Heart right ventricle (tissue), 16 donors: Measurements from ENCODE around the gene SDK2. TPM values are rescaled to one million over a fixed set of nuclear protein-coding genes. Genes with fewer than 3 reads are reported as not detected.

ENCODE experiments used
- ATAC-seq, 8 donors: fragments of 200-7000 bp; cut with Tn5 transposase; one replicate each; pipeline ENCODE4 v1.9.1; 2020; ENCODE audit warnings: mild to moderate bottlenecking in 8 of 8, moderate library complexity in 8 of 8, moderate number of reproducible peaks in 1 of 8
- DNase-seq, 2 donors: peaks; one replicate each; pipeline ENCODE4 v3.0.0-alpha.2; 2020
- H3K27ac ChIP-seq, 10 donors: fragments of 200-600 bp; sonication (generic) in 2 of 10; one replicate each; pipeline versions ENCODE4 v1.5.0 to v1.8.0; 2020 to 2022; ENCODE audit warnings: mild to moderate bottlenecking in 3 of 10
- H3K27me3 ChIP-seq, 7 donors: fragments of 200-600 bp; one replicate each; pipeline ENCODE4 v1.8.0; 2021 to 2022; ENCODE audit warnings: mild to moderate bottlenecking in 2 of 7
- H3K36me3 ChIP-seq, 9 donors: fragments of 200-600 bp; sonication (generic) in 1 of 9; one replicate each; pipeline versions ENCODE4 v1.5.0 to v1.8.0; 2020 to 2022; ENCODE audit warnings: mild to moderate bottlenecking in 2 of 9
- H3K4me1 ChIP-seq, 9 donors: fragments of 200-600 bp; sonication (generic) in 1 of 9; one replicate each; pipeline versions ENCODE4 v1.5.0 to v1.8.0; 2020 to 2022; ENCODE audit warnings: mild to moderate bottlenecking in 4 of 9
- H3K4me3 ChIP-seq, 10 donors: fragments of 200-600 bp; sonication (generic) in 2 of 10; one replicate each; pipeline versions ENCODE4 v1.5.0 to v1.8.0; 2020 to 2022; ENCODE audit warnings: mild to moderate bottlenecking in 7 of 10, moderate library complexity in 2 of 10
- H3K9me3 ChIP-seq, 11 donors: fragments of 200-600 bp in 10 of 11; sonication (generic) in 2 of 11; one replicate each; pipeline versions ENCODE4 v1.5.0 to v1.8.0; 2013 to 2022; ENCODE audit warnings: mild to moderate bottlenecking in 2 of 11, control low read depth in 1 of 11, moderate library complexity in 1 of 11
- WGBS, 2 donors: extraction: QIAGEN DNeasy Blood & Tissue Kit; methylation state at CpG; one replicate each; pipeline ENCODE4 v1.1.7; 2013; ENCODE audit warnings: inconsistent platforms in 1 of 2; 5-methylcytosine and 5-hydroxymethylcytosine counted together
- intact Hi-C, 10 donors: fragments of 100-400 bp; cut with DNase I; formaldehyde crosslinking; loops; one replicate each; pipeline versions ENCODE4 v1.11.1 to v1.14.2; 2022
- polyA plus RNA-seq, 2 donors: library from polyadenylated mRNA; stranded (reverse); fragments of 200-250 nt; gene quantifications; one replicate each; pipeline ENCODE4 v1.2.3, GENCODE V29; 2013
- total RNA-seq, 10 donors: library from RNA; stranded (reverse); fragmentation: NEBNext Ultra II Directional in 3 of 10; extraction: Animal tissue kit (Norgen Biotek cat#: 25700) in 3 of 10; gene quantifications; one replicate each; pipeline versions ENCODE4 v1.2.1 to v1.2.4, GENCODE V29; 2021 to 2023
- TF ChIP-seq, protein P1 (sequence below), 9 donors: fragments of 200-600 bp; sonication (generic) in 2 of 9; IDR thresholded peaks; one replicate each; pipeline versions ENCODE4 v1.5.0 to v1.8.0; 2021 to 2022; ENCODE audit warnings: antibody characterized with exemption in 9 of 9, mild to moderate bottlenecking in 5 of 9, moderate library complexity in 1 of 9
- donor health status: Arrhythmogenic right ventricular cardiomyopathy.
- donor health status: ischemic (EF 13 %, LVEDD 7.1; RV severe dilation, severe dysfunction).
- donor health status: healthy with polysubstance abuse.
- donor health status: DM: no; HTN: yes; CAD: no.
- donor health status: DM: no; HTN: no; CAD: no.
- donor health status: ischemic (EF 25% LVEDD 6.9; RV normal size, moderate dysfunction).
- donor health status: ischemic (EF 25% LVEDD 5.7; RV mildly dilated, moderate dysfunction).
- donor health status: healthy.
- donor health status: DM: yes; HTN: yes; CAD: no.
- donor health status: Ischemic cardiomyopathy.
- donor health status: ischemic (EF 35%, LVEDD 5.7; RV mildly dilated, moderate dysfunction).
- donor health status: nonischemic (EF 11% LVEDD 7.7; RV severe dilation, severe dysfunction).
- donor health status: DM: yes; HTN: yes; CAD: no.
- donor health status: PGD.
- donor health status: ischemic (EF 29% LVEDD 5.4; RV normal size, mild dysfunction).
- donor health status: nonischemic (EF 23%, LVEDD 6.1; RV moderate dilation, normal function).

SDK2 gene
- total and polyA plus RNA-seq, 12 donors = 0.44 to 4.2 (median 1.9) TPM

GRCh38 chr17:73492125-73492820, 152.0 kb downstream of the SDK2 start:
- H3K27me3 ChIP-seq = peaks cover 0 to 26% (median 6%) of the 10 kb centered on the region in 7 donors

GRCh38 chr17:73491648-73492047, 152.6 kb downstream of the SDK2 start:
- intact Hi-C loops = no loop called here
- Histone ChIP-seq H3K9me3 (no peaks in the 10 kb centered on the region), H3K4me1 (no peaks in the 10 kb centered on the region), H3K27me3 (peaks cover 0 to 26% (median 6%) of the 10 kb centered on the region in 7 donors), H3K4me3 (no peak overlapping the region), H3K36me3 (no peaks in the 10 kb centered on the region), H3K27ac (no peak overlapping the region)
- ATAC-seq (no peak), DNase-seq (no peak)
- WGBS, 2 donors = 94 to 95% methylated on average over 9 of the region's 9 CpGs
- TF ChIP-seq, protein P1, sequence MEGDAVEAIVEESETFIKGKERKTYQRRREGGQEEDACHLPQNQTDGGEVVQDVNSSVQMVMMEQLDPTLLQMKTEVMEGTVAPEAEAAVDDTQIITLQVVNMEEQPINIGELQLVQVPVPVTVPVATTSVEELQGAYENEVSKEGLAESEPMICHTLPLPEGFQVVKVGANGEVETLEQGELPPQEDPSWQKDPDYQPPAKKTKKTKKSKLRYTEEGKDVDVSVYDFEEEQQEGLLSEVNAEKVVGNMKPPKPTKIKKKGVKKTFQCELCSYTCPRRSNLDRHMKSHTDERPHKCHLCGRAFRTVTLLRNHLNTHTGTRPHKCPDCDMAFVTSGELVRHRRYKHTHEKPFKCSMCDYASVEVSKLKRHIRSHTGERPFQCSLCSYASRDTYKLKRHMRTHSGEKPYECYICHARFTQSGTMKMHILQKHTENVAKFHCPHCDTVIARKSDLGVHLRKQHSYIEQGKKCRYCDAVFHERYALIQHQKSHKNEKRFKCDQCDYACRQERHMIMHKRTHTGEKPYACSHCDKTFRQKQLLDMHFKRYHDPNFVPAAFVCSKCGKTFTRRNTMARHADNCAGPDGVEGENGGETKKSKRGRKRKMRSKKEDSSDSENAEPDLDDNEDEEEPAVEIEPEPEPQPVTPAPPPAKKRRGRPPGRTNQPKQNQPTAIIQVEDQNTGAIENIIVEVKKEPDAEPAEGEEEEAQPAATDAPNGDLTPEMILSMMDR (IDR thresholded peaks at IDR 0.05) = no peak

More at GRCh38 chr17:73492125-73492820, 152.0 kb downstream of the SDK2 start:
- TF ChIP-seq, protein P1 (IDR thresholded peaks at IDR 0.05) = no peak
- ATAC-seq (no peak), DNase-seq (no peak)
- Histone ChIP-seq H3K4me3 (no peak overlapping the region), H3K27ac (no peak overlapping the region), H3K9me3 (no peaks in the 10 kb centered on the region), H3K36me3 (no peaks in the 10 kb centered on the region), H3K4me1 (no peaks in the 10 kb centered on the region)
- intact Hi-C loops = no loop called here
- 70 to 74% methylated on average over 12 of the region's 12 CpGs for WGBS, 2 donors

DNA sequence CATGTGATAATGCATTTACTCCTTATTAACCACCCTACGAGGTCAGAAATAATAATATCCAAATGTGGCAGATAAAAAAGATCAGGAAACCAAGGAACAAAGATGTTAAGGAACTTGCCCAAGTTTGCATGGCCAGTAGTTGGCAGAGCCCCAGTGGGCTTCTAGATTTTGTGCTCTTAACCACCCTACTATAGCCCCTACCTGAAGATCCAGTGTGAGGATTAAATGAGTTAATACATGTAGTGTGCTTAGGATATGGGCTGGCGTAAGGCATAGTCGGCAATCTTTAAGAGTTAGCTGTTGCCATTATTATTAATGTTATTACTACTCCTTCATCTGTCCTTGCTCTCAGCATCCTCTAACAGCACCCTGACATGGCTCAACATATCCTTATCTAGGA, 153.4 kb downstream of the SDK2 start:
- H3K4me1 ChIP-seq = no peaks in the 10 kb centered on the region
- no peak for DNase-seq
- no peaks in the 10 kb centered on the region for H3K36me3 ChIP-seq
- no peaks in the 10 kb centered on the region for H3K9me3 ChIP-seq
- TF ChIP-seq, protein P1 (IDR thresholded peaks at IDR 0.05) = no peak
- no peak for ATAC-seq
- intact Hi-C loops = no loop called here
- H3K4me3 ChIP-seq = no peak overlapping the region
- WGBS, 2 donors = 77 to 81% methylated on average over 3 of the region's 3 CpGs
- no peak overlapping the region for H3K27ac ChIP-seq
- H3K27me3 ChIP-seq = peaks cover 0 to 26% (median 4%) of the 10 kb centered on the region in 7 donors

GRCh38 chr17:73489991-73490390, 154.3 kb downstream of the SDK2 start:
- Histone ChIP-seq H3K4me1 (no peaks in the 10 kb centered on the region), H3K36me3 (no peaks in the 10 kb centered on the region), H3K9me3 (peaks cover 0 to 8% (median 0%) of the 10 kb centered on the region in 11 donors), H3K4me3 (no peak overlapping the region), H3K27ac (no peak overlapping the region), H3K27me3 (peaks cover 0 to 23% (median 3%) of the 10 kb centered on the region in 7 donors)
- TF ChIP-seq, protein P1 (IDR thresholded peaks at IDR 0.05) = no peak
- intact Hi-C loops = loop anchor here in 2 of 10 donors (2.0 to 10.0 kb wide), 2 partner anchors 45 to 687 kb away; no protein-coding TSS in a partner anchor
- DNase-seq (no peak), ATAC-seq (no peak)
- 90 to 95% methylated on average over 9 of the region's 9 CpGs for WGBS, 2 donors
